ENCODE results near the gene FOXA2. TPM values are rescaled to one million over a fixed set of nuclear protein-coding genes. Genes with fewer than 3 reads are reported as not detected.

FOXA2 gene
- not detected in 2 replicates for total RNA-seq

DNA sequence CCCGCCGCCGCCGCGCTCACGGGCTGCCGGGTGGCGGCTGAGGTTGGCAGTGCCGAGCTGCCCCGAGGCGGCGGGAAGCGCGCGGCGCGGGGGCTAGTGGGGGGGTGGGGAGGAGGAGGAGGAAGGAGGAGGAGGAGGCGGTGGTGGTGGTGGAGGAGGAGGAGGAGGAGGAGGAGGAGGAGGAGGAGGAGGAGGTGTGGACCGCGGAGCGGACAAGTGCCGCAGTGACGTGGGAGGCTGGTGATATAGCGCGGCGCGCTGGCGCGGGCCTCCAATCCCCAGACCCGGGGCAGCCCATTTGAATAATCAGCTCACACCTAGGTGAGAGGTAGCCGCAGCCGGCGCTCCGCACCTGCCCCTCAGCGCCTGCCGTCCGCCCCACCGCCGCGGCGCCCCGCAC, at the start of gene FOXA2:
TSS of gene FOXA2 (minus strand) at position 51 of the 400 bp plus-strand sequence. CDS start 294 bp downstream, outside the sequence.
- Mint-ChIP-seq H3K27me3 (peaks cover 61% of the 10 kb centered on the region), H3K4me1 (peaks cover 2% of the 10 kb centered on the region), H3K9me3 (no peaks in the 10 kb centered on the region), H3K36me3 (ENCODE audit: low read depth) (no peaks in the 10 kb centered on the region), H3K27ac (no peak within 1 kb of the TSS), H3K4me3 (no peak within 1 kb of the TSS)
- ATAC-seq (ENCODE audit: low read depth) (no peak), DNase-seq (no peak)
- intact Hi-C loops (cut with micrococcal nuclease) = loop anchor here (10.0 kb wide), 1 partner anchor 870 kb away; no protein-coding TSS in a partner anchor
- POLR2A ChIA-PET = no interaction called here
- TF ChIP-seq, protein P1, sequence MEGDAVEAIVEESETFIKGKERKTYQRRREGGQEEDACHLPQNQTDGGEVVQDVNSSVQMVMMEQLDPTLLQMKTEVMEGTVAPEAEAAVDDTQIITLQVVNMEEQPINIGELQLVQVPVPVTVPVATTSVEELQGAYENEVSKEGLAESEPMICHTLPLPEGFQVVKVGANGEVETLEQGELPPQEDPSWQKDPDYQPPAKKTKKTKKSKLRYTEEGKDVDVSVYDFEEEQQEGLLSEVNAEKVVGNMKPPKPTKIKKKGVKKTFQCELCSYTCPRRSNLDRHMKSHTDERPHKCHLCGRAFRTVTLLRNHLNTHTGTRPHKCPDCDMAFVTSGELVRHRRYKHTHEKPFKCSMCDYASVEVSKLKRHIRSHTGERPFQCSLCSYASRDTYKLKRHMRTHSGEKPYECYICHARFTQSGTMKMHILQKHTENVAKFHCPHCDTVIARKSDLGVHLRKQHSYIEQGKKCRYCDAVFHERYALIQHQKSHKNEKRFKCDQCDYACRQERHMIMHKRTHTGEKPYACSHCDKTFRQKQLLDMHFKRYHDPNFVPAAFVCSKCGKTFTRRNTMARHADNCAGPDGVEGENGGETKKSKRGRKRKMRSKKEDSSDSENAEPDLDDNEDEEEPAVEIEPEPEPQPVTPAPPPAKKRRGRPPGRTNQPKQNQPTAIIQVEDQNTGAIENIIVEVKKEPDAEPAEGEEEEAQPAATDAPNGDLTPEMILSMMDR (IDR thresholded peaks at IDR 0.05) = no peak
- CTCF ChIA-PET = no interaction called here

DNA sequence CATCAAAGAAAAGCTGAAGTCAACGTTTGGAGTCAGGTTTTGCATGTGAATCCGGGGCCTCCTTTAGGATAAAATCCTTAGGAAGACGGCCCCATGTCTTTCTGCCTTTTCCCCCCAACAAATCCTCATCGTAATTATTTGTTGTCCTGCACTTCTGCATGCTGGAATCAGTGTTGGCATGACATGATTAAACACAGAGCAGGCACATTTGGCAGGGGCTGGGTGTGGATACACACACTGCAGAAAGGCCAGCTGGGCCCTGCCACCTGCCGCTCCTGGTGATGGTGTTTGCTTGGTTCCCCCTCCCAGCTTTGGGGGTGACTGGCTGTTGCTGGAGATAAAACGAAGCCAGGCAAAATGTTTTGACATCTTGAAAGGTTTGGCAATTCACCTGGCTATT, 46.3 kb upstream of the FOXA2 start:
- Mint-ChIP-seq H3K9me3 (no peaks in the 10 kb centered on the region), H3K27ac (no peak overlapping the region), H3K27me3 (no peaks in the 10 kb centered on the region), H3K36me3 (ENCODE audit: low read depth) (no peaks in the 10 kb centered on the region), H3K4me1 (no peaks in the 10 kb centered on the region), H3K4me3 (no peak overlapping the region)
- TF ChIP-seq, protein P1 (IDR thresholded peaks at IDR 0.05) = no peak
- POLR2A ChIA-PET = no interaction called here
- DNase-seq (no peak), ATAC-seq (ENCODE audit: low read depth) (no peak)
- CTCF ChIA-PET = no interaction called here
- intact Hi-C loops (cut with micrococcal nuclease) = no loop called here

DNA sequence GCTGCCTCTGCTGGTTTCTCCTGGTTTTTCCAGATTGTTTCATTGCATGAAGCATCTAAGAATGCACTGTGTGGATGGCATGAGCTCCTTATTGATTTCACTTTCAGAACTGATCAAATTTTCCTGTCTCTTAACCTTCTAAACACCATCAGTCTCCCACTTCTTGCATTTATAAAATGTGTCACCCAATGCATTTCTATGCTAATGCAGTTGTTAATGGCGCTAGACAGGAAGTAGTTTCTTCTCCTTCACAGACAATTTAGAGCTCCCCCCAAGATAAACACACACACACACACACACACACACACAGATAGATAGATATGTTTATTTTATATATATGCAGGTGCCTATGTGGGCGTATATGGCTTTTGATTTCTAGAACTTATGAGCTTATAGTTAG, 45.6 kb upstream of the FOXA2 start:
- TF ChIP-seq, protein P1 (IDR thresholded peaks at IDR 0.05) = no peak
- POLR2A ChIA-PET = no interaction called here
- H3K27ac Mint-ChIP-seq = no peak overlapping the region
- DNase-seq (no peak), ATAC-seq (ENCODE audit: low read depth) (no peak)
- no peaks in the 10 kb centered on the region for H3K4me1 Mint-ChIP-seq
- H3K9me3 Mint-ChIP-seq = no peaks in the 10 kb centered on the region
- intact Hi-C loops (cut with micrococcal nuclease) = no loop called here
- H3K27me3 Mint-ChIP-seq = no peaks in the 10 kb centered on the region
- CTCF ChIA-PET = no interaction called here
- H3K4me3 Mint-ChIP-seq = no peak overlapping the region
- H3K36me3 Mint-ChIP-seq (ENCODE audit: low read depth) = no peaks in the 10 kb centered on the region

DNA sequence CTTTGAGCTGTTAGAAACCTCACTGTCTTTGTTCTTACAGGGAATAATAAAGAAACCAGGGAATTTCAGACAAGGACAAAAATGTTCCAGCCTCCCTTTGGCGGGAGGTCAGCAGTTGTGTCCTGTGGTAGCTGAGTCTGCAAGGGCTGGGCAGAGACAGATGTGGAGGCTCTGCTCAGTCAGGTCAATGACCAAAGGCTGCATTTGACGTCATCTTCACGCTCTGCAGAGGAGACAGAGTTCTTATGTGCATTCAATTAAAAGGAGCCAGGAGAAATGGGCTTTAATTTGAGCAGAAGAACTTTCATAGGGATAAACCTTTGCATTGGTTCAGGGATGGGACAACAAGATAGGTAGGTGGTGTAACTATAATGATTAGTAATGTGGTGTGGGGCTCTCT, 45.1 kb upstream of the FOXA2 start:
- ATAC-seq (ENCODE audit: low read depth) = no peak
- Mint-ChIP-seq H3K4me3 (no peak overlapping the region), H3K36me3 (ENCODE audit: low read depth) (no peaks in the 10 kb centered on the region), H3K9me3 (no peaks in the 10 kb centered on the region), H3K27ac (no peak overlapping the region), H3K27me3 (no peaks in the 10 kb centered on the region), H3K4me1 (no peaks in the 10 kb centered on the region)
- intact Hi-C loops (cut with micrococcal nuclease) = no loop called here
- TF ChIP-seq, protein P1 (IDR thresholded peaks at IDR 0.05) = no peak
- no peak for DNase-seq
- CTCF ChIA-PET = no interaction called here
- POLR2A ChIA-PET = no interaction called here

DNA sequence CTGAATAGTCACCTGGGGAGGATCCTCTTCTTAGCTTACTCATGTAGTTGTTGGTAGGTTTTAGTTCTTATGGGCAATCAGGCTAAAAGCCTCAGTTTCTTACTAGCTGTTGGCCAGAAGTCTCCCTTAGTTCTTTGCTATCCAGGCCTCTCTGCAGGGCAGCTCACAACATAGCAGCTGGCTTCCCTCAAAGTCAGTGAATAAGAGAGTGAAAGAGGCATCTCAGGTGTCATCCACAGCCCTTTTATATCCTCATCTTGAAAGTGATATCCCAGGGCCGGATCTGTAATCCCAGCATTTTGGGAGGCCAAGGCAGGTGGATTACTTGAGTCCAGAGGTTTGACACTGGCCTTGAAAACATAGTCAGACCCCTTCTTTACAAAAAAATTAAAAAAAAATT, 42.1 kb upstream of the FOXA2 start:
- no peaks in the 10 kb centered on the region for H3K27me3 Mint-ChIP-seq
- TF ChIP-seq, protein P1 (IDR thresholded peaks at IDR 0.05) = no peak
- H3K27ac Mint-ChIP-seq = no peak overlapping the region

More for the DNA sequence above, 42.1 kb upstream of the FOXA2 start:
- no peak for DNase-seq
- ATAC-seq (ENCODE audit: low read depth) = no peak
- Mint-ChIP-seq H3K4me1 (no peaks in the 10 kb centered on the region), H3K4me3 (no peak overlapping the region), H3K9me3 (no peaks in the 10 kb centered on the region), H3K36me3 (ENCODE audit: low read depth) (no peaks in the 10 kb centered on the region)
- CTCF ChIA-PET = no interaction called here
- intact Hi-C loops (cut with micrococcal nuclease) = no loop called here
- POLR2A ChIA-PET = no interaction called here
